CD4-positive, alpha-beta T cell treated with Interleukin-17A for 4 hours (primary cell): ENCODE results near the gene PDE6G.

Experiments used
- DNase-seq: peaks from one replicate; pipeline ENCODE4 v3.0.0-alpha.2; 2020; ENCODE audit warnings: mixed read lengths

Gene PDE6G

GRCh38 chr17:81686614-81687013, 30.3 kb upstream of the PDE6G start:
- DNase-seq = no peak

GRCh38 chr17:81685108-81685507, 28.8 kb upstream of the PDE6G start:
- peak; percentile 41 for DNase-seq

- DNase-seq = peak; percentile 28
Measured at GRCh38 chr17:81684442-81684911, 28.1 kb upstream of the PDE6G start.

GRCh38 chr17:81683584-81684441, 27.5 kb upstream of the PDE6G start, which contains the start of the genes ARL16 and HGS:
TSS of gene ARL16 (minus strand) at chr17:81683797. CDS start at chr17:81683753, 44 bp downstream.
TSS of gene HGS (plus strand) at chr17:81684011. CDS start at chr17:81684067, 56 bp downstream.
- peak; percentile 97 for DNase-seq

GRCh38 chr17:81683208-81683583, 26.9 kb upstream of the PDE6G start:
- DNase-seq = peak; percentile 13

GRCh38 chr17:81682565-81683207, 26.3 kb upstream of the PDE6G start:
- no peak for DNase-seq

- DNase-seq = no peak
Measured at GRCh38 chr17:81681672-81682071, 25.3 kb upstream of the PDE6G start.

- no peak for DNase-seq
Measured at GRCh38 chr17:81680150-81680549, 23.8 kb upstream of the PDE6G start.

- DNase-seq = no peak
Measured at GRCh38 chr17:81676906-81677305, 20.6 kb upstream of the PDE6G start.

- DNase-seq = peak; percentile 20
Measured at GRCh38 chr17:81675515-81676221, 19.3 kb upstream of the PDE6G start.

- no peak for DNase-seq
Measured at GRCh38 chr17:81673561-81674258, 17.4 kb upstream of the PDE6G start.

- no peak for DNase-seq
Measured at GRCh38 chr17:81672954-81673353, 16.6 kb upstream of the PDE6G start.

- DNase-seq = no peak
Measured at GRCh38 chr17:81672504-81672903, 16.2 kb upstream of the PDE6G start.

GRCh38 chr17:81667754-81668153, 11.4 kb upstream of the PDE6G start:
- peak; percentile 15 for DNase-seq

GRCh38 chr17:81666342-81667191, 10.2 kb upstream of the PDE6G start, which contains the start of the genes CCDC137 and OXLD1:
TSS of gene CCDC137 (plus strand) at chr17:81666737. CDS start at chr17:81666767, 30 bp downstream.
TSS of gene OXLD1 (minus strand) at chr17:81666605. CDS start at chr17:81666577, 28 bp downstream.
- peak; percentile 95 for DNase-seq

- peak; percentile 43 for DNase-seq
Measured at GRCh38 chr17:81666092-81666341, 9.7 kb upstream of the PDE6G start.

- DNase-seq = peak; percentile 39
Measured at GRCh38 chr17:81665205-81666091, 9.1 kb upstream of the PDE6G start.

- DNase-seq = no peak
Measured at GRCh38 chr17:81664051-81664470, 7.7 kb upstream of the PDE6G start.

- no peak for DNase-seq
Measured at GRCh38 chr17:81662002-81662401, 5.7 kb upstream of the PDE6G start.

- DNase-seq = no peak
Measured at GRCh38 chr17:81660441-81660840, 4.1 kb upstream of the PDE6G start.

GRCh38 chr17:81659038-81659437, 2.7 kb upstream of the PDE6G start:
- no peak for DNase-seq
